Activated CD4-positive, alpha-beta T cell treated with anti-CD3 and anti-CD28 coated beads for 36 hours (primary cell): ENCODE measurements around the gene HSD11B1L. TPM values are rescaled to one million over a fixed set of nuclear protein-coding genes. Genes with fewer than 3 reads are reported as not detected.
A peak's percentile ranks its signal among the peaks of the same experiment; 100 is the strongest.

Experiments
- ATAC-seq: fragments of 200-7000 bp; cut with Tn5 transposase; one replicate; pipeline ENCODE4 v1.10.0; 2021; ENCODE audit warnings: mild to moderate bottlenecking, moderate library complexity
- CTCF ChIA-PET: fragments of 350-600 bp; sonication (Branson Sonifier 250); formaldehyde crosslinking; loops from one replicate; lab custom pipeline; 2021; ENCODE audit warnings: antibody characterized with exemption; lab: Charles Lee
- POLR2A ChIA-PET: fragments of 350-600 bp; sonication (Branson Sonifier 250); formaldehyde crosslinking; loops from one replicate; lab custom pipeline; 2021; ENCODE audit warnings: antibody characterized with exemption, inconsistent platforms; lab: Charles Lee
- DNase-seq: peaks from one replicate; pipeline ENCODE4 v3.0.0-alpha.2; 2020
- H3K27ac Mint-ChIP-seq: one replicate; pipeline ENCODE4 v1.8.0; 2021; ENCODE audit warnings: mixed read lengths
- H3K27me3 Mint-ChIP-seq: one replicate; pipeline ENCODE4 v1.8.0; 2021; ENCODE audit warnings: mixed read lengths
- H3K36me3 Mint-ChIP-seq: one replicate; pipeline ENCODE4 v1.8.0; 2021; ENCODE audit warnings: low read depth, mixed read lengths
- H3K4me1 Mint-ChIP-seq: one replicate; pipeline ENCODE4 v1.8.0; 2021; ENCODE audit warnings: mixed read lengths
- H3K4me3 Mint-ChIP-seq: one replicate; pipeline ENCODE4 v1.8.0; 2021; ENCODE audit warnings: mild to moderate bottlenecking, moderate library complexity, mixed read lengths
- H3K9me3 Mint-ChIP-seq: one replicate; pipeline ENCODE4 v1.8.0; 2021; ENCODE audit warnings: low read depth, mixed read lengths
- intact Hi-C, 2 experiments: fragments of 100-400 bp; cut with DNase I in 1 of 2; cut with micrococcal nuclease in 1 of 2; formaldehyde crosslinking; loops; one replicate each; pipeline versions ENCODE4 v1.14.2 to v1.15.1; 2022 to 2024; cut with DNase I, micrococcal nuclease
- total RNA-seq, 2 experiments: library from RNA; stranded (reverse); gene quantifications; one replicate each; pipeline ENCODE4 v1.2.3, GENCODE V29; 2021

Gene HSD11B1L
- 1 to 10 TPM; 2.0 to 3.2 TPM for total RNA-seq

DNA sequence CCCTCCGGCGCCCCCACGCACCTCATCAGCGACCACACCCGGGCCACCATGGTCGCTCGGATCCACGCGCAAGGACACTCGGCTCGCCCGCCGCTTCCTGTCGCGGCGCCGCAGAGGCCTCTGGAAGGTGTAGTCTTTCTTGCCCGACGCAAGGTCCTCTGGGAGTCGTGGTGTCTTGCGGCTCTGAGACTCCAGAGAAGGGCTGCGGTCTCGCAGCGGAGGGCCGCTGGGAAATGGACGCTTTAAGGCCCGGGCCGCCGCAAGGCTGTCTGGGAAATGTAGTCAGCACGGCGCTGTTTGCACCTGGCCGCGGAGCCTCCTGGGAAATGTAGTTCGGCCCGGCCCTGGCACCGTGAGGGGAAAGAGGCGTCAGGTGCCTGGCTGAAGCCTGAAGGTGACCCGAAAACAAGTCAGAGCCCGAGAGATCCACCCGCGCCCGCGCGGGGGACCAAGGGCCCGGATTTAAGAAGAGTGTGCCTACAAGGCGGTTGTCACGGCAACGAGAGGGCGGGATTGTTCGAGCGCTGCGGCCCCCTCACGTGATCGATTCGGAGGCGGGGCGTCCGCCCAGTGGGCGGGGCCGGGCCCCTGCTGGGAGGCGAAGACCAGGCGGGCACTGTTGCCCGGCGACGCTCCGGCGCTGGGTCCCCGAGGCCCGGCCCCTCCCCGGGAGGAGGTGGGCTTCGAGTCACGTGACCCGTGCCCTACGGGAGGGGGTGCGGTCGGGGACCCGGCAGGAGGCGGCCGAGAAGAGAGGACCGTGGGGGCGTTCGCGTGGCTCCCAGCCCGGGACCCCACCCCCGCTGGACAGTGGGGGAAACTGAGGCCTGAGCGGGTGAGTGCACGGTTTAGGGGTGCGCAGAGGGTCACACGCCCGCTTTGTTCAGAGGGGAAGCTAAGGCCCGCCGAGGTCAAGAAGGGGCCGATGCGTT is at the start of gene HSD11B1L, which contains the start of gene MICOS13:
HSD11B1L (plus strand) TSS at position 591 of the 932 bp plus-strand sequence. CDS start 3,806 bp downstream, outside the sequence.
MICOS13 (minus strand) TSS at position 80 of the 932 bp plus-strand sequence; CDS start at position 50, 30 bp downstream.
- DNase-seq (peak; percentile 99), ATAC-seq (peak; percentile 97)
- intact Hi-C loops = loop anchor here (1.0 to 10.0 kb wide), 21 partner anchors 10 to 1696 kb away; partner anchors contain the start of genes CATSPERD (in 2 of the 2), LONP1 (in 2 of the 2), RPL36 (in 2 of the 2) and VMAC (in 2 of the 2)
- ChIA-PET CTCF (no interaction called here), POLR2A (no interaction called here)
- H3K27me3 Mint-ChIP-seq = no peaks in the 10 kb centered on the region
- H3K4me3 Mint-ChIP-seq = peak within 1 kb of the TSS; percentile 99
- H3K36me3 Mint-ChIP-seq = peaks cover 3% of the 10 kb centered on the region
- no peaks in the 10 kb centered on the region for H3K9me3 Mint-ChIP-seq
- H3K4me1 Mint-ChIP-seq = peaks cover 20% of the 10 kb centered on the region
- peak within 1 kb of the TSS; percentile 94 for H3K27ac Mint-ChIP-seq

DNA sequence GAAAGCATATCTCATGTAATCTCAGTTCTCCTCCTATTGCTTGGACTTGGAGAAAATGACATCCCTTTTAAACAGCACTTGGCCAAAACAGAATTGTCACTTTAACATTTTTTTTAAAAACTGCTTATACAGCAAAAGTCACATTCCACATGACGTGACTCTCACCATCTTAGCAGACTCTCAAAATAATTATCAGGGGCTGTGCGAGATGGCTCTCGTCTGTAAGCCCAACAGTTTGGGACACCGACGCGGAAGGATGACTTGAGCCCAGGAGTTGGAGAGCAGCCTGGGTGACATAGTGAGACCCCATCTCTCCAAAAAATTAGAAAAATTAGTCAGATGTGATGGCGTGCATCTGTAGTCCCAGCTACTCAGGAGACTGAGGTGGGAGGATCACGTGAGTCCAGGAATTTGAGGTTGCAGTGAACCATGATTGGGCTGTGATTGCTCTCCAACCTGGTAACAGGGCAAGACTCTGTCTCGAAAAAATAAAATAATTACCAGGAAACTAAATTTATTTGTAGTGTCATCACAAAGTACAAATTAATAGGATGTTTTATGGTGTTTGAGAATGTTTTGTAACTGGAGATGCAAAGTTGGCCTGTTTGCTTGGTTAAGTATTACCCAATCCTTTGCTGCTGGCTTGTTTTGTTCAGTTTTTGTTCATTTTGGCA is 49.1 kb upstream of the HSD11B1L start:
- Mint-ChIP-seq H3K4me1 (peaks cover 76% of the 10 kb centered on the region), H3K27ac (no peak overlapping the region), H3K36me3 (peaks cover 58% of the 10 kb centered on the region), H3K9me3 (no peaks in the 10 kb centered on the region), H3K4me3 (no peak overlapping the region), H3K27me3 (no peaks in the 10 kb centered on the region)
- ChIA-PET CTCF (interaction anchor here (0.6 kb wide), 1 partner anchor 997 kb away, joined by 4 read pairs; no protein-coding TSS in a partner anchor), POLR2A (interaction anchor here (1.1 kb wide), 1 partner anchor 13 kb away, joined by 4 read pairs; no protein-coding TSS in a partner anchor)
- intact Hi-C loops = no loop called here
- no peak for DNase-seq
- no peak for ATAC-seq

GRCh38 chr19:5632241-5632612 is 48.6 kb upstream of the HSD11B1L start:
- Mint-ChIP-seq H3K4me1 (peaks cover 71% of the 10 kb centered on the region), H3K27ac (no peak overlapping the region), H3K9me3 (no peaks in the 10 kb centered on the region), H3K4me3 (no peak overlapping the region), H3K36me3 (peaks cover 54% of the 10 kb centered on the region), H3K27me3 (no peaks in the 10 kb centered on the region)
- ATAC-seq (no peak), DNase-seq (no peak)
- ChIA-PET CTCF (interaction anchor here (0.6 kb wide), 1 partner anchor 998 kb away, joined by 4 read pairs; no protein-coding TSS in a partner anchor), POLR2A (no interaction called here)
- intact Hi-C loops = no loop called here

DNA sequence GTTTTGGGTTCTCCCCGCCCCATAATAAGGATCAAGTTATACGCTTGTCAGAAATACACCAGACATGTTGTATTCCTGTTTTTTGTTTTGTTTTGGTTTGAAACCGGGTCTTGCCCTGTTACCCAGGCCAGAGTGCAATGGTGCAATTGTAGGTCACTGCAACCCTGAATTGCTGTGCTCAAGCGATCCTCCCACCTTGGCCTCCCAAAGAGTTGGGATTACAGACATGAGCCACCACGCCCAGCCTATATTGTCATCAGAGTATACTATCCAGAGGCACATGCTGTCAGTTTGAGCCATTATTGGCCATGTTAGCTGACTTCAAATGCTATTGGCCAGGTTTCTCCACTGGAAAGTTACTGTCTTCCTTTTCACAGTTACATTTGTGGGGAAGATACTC is 48.2 kb upstream of the HSD11B1L start:
- POLR2A ChIA-PET = interaction anchor here (0.7 kb wide), 1 partner anchor 740 kb away, joined by 3 read pairs; the partner anchor contains the start of gene ALKBH7
- Mint-ChIP-seq H3K9me3 (no peaks in the 10 kb centered on the region), H3K4me1 (peaks cover 71% of the 10 kb centered on the region), H3K36me3 (peaks cover 53% of the 10 kb centered on the region), H3K4me3 (no peak overlapping the region), H3K27me3 (no peaks in the 10 kb centered on the region), H3K27ac (no peak overlapping the region)
- intact Hi-C loops = no loop called here
- ATAC-seq (no peak), DNase-seq (no peak)
- CTCF ChIA-PET = no interaction called here

- H3K36me3 Mint-ChIP-seq = peaks cover 38% of the 10 kb centered on the region
- DNase-seq = no peak
- ChIA-PET POLR2A (no interaction called here), CTCF (interaction anchor here (1.3 kb wide), 1 partner anchor 11 kb away, joined by 3 read pairs; no protein-coding TSS in a partner anchor)
- H3K27ac Mint-ChIP-seq = no peak overlapping the region
- intact Hi-C loops = no loop called here
- peaks cover 50% of the 10 kb centered on the region for H3K4me1 Mint-ChIP-seq
- H3K4me3 Mint-ChIP-seq = no peak overlapping the region
- H3K9me3 Mint-ChIP-seq = no peaks in the 10 kb centered on the region
- ATAC-seq = no peak
- no peaks in the 10 kb centered on the region for H3K27me3 Mint-ChIP-seq
Observed at GRCh38 chr19:5635427-5635826, 45.4 kb upstream of the HSD11B1L start.

DNA sequence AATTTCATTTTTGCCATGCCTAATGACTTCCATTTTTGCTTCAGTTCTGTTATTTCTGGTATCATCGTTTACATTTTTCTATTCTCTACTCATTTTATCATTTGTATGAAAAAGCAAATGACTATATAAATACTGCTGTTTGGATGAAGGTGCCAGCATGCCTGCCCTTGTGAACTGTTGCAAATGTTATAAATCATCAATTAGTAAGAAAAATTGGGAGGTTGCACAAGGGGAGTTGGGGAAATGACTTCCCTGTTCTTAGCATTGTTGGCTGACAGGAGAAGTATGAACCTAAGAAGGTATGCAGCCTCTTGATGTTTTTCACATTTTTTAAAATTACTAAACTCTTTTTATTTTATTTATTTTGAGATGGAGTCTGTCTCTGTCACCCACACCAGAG is 42.9 kb upstream of the HSD11B1L start:
- CTCF ChIA-PET = interaction anchor here (0.9 kb wide), 1 partner anchor 11 kb away, joined by 3 read pairs; no protein-coding TSS in a partner anchor

GRCh38 chr19:5641171-5641570 is 39.7 kb upstream of the HSD11B1L start:
- POLR2A ChIA-PET = no interaction called here
- Mint-ChIP-seq H3K36me3 (peaks cover 53% of the 10 kb centered on the region), H3K4me1 (peaks cover 22% of the 10 kb centered on the region), H3K4me3 (no peak overlapping the region), H3K9me3 (no peaks in the 10 kb centered on the region), H3K27ac (peak overlapping the region; percentile 2), H3K27me3 (no peaks in the 10 kb centered on the region)
- intact Hi-C loops = no loop called here
- CTCF ChIA-PET = interaction anchor here (0.7 kb wide), 1 partner anchor 9 kb away, joined by 3 read pairs; no protein-coding TSS in a partner anchor
- no peak for ATAC-seq
- no peak for DNase-seq

More for the DNA sequence above, 42.9 kb upstream of the HSD11B1L start:
- peaks cover 40% of the 10 kb centered on the region for H3K36me3 Mint-ChIP-seq
- no peaks in the 10 kb centered on the region for H3K27me3 Mint-ChIP-seq
- ATAC-seq (no peak), DNase-seq (no peak)
- peak overlapping the region; percentile 8 for H3K27ac Mint-ChIP-seq
- intact Hi-C loops = no loop called here
- H3K4me1 Mint-ChIP-seq = peaks cover 35% of the 10 kb centered on the region
- H3K9me3 Mint-ChIP-seq = no peaks in the 10 kb centered on the region
- POLR2A ChIA-PET = no interaction called here
- no peak overlapping the region for H3K4me3 Mint-ChIP-seq

- Mint-ChIP-seq H3K4me3 (no peak overlapping the region), H3K4me1 (peaks cover 22% of the 10 kb centered on the region), H3K27me3 (no peaks in the 10 kb centered on the region), H3K9me3 (no peaks in the 10 kb centered on the region), H3K27ac (no peak overlapping the region), H3K36me3 (peaks cover 62% of the 10 kb centered on the region)
- POLR2A ChIA-PET = no interaction called here
- CTCF ChIA-PET = interaction anchor here (0.7 kb wide), 1 partner anchor 20 kb away, joined by 3 read pairs; the partner anchor contains the start of genes SAFB and SAFB2
- intact Hi-C loops = no loop called here
- DNase-seq (no peak), ATAC-seq (no peak)
Observed at GRCh38 chr19:5642204-5642603, 38.6 kb upstream of the HSD11B1L start.

DNA sequence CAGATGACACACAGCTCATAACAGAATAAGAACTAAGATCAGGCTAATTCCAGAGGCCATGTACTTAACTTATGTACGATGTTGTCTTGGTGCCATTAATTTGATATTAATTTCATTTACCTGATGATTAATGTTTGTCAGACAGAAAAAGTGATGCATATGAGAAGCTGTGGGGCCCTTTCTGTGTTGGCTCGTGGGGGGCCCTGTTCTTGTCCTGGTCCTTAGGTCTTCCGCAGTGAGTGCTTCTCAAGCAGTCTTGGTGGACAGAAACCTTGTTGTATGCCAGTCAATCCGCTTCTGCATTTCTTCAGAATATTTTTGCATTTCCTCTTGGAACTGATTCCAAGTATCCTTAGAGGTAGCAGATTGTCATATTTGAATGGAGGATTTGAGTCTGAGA is 37.8 kb upstream of the HSD11B1L start:
- ChIA-PET POLR2A (no interaction called here), CTCF (no interaction called here)

DNA sequence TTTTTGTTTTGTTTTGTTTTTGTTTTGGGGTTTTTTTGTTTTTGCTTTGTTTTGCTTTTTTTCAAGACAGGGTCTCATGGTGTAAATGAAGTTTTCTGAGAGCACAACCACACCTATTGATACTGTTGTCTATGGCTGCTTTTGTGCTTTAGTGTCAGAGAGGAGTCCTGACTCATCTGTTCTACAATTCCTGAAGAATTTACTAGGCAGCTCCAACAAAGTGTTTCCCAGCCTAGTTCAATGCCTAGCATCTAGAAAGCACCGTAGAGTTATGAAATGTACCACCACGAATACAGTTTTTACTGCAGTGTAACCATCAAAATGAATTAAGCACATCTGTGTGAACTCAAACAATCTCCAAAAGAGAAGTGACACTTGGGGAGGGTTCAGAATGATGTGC is 36.8 kb upstream of the HSD11B1L start:
- intact Hi-C loops = no loop called here
- H3K4me1 Mint-ChIP-seq = peaks cover 15% of the 10 kb centered on the region
- POLR2A ChIA-PET = no interaction called here
- no peak overlapping the region for H3K4me3 Mint-ChIP-seq
- H3K36me3 Mint-ChIP-seq = peaks cover 68% of the 10 kb centered on the region
- peak overlapping the region; percentile 39 for H3K27ac Mint-ChIP-seq
- H3K9me3 Mint-ChIP-seq = no peaks in the 10 kb centered on the region
- no peak for ATAC-seq
- CTCF ChIA-PET = no interaction called here
- DNase-seq = no peak
- H3K27me3 Mint-ChIP-seq = no peaks in the 10 kb centered on the region

More for the DNA sequence above, 37.8 kb upstream of the HSD11B1L start:
- peaks cover 63% of the 10 kb centered on the region for H3K36me3 Mint-ChIP-seq
- no peak for DNase-seq
- H3K4me3 Mint-ChIP-seq = no peak overlapping the region
- no peaks in the 10 kb centered on the region for H3K27me3 Mint-ChIP-seq
- H3K4me1 Mint-ChIP-seq = peaks cover 15% of the 10 kb centered on the region
- no peak overlapping the region for H3K27ac Mint-ChIP-seq
- intact Hi-C loops = no loop called here
- no peaks in the 10 kb centered on the region for H3K9me3 Mint-ChIP-seq
- ATAC-seq = no peak

DNA sequence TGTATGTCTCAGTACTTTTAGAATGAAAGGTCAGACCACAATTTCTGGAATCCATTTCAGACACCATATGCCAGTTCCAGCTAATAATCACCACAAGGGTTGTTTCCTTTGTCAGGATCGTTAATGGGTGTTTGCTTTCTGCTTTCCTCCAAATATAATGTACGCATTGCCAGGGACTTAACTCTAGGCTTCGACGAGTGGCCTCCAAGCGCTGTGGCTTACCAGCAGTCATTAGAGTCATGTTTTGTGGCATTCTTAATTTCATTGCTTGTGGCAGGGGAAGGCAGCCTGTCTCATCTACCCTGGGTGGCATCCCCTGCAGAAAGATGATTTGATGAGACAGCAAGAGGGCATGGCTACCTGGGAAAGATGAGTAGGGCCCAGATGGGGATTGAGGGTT is 35.4 kb upstream of the HSD11B1L start:
- no peaks in the 10 kb centered on the region for H3K9me3 Mint-ChIP-seq
- POLR2A ChIA-PET = no interaction called here
- CTCF ChIA-PET = no interaction called here
- no peak overlapping the region for H3K4me3 Mint-ChIP-seq
- H3K27me3 Mint-ChIP-seq = no peaks in the 10 kb centered on the region
- H3K27ac Mint-ChIP-seq = peak overlapping the region; percentile 9
- peaks cover 71% of the 10 kb centered on the region for H3K36me3 Mint-ChIP-seq
- DNase-seq (no peak), ATAC-seq (no peak)
- H3K4me1 Mint-ChIP-seq = peaks cover 14% of the 10 kb centered on the region
- intact Hi-C loops = no loop called here
